Neural crest cell (in vitro differentiated cells): Measurements from ENCODE around the gene FSCN2. TPM values are rescaled to one million over a fixed set of nuclear protein-coding genes. Genes with fewer than 3 reads are reported as not detected.
A peak's percentile ranks its signal among the peaks of the same experiment; 100 is the strongest.

Source experiments
- DNase-seq: peaks from one replicate; pipeline ENCODE4 v3.0.0; 2021; ENCODE audit warnings: low read depth, mixed read lengths, low spot score
- H3K27ac Mint-ChIP-seq: one replicate; pipeline ENCODE4 v1.8.0; 2021; ENCODE audit warnings: mild to moderate bottlenecking, mixed read lengths; ENCODE audit not compliant: unreplicated experiment
- H3K27me3 Mint-ChIP-seq: 2 replicates; pipeline ENCODE4 v1.8.0; 2021; ENCODE audit warnings: low read depth, mild to moderate bottlenecking, mixed read lengths
- H3K36me3 Mint-ChIP-seq: 2 replicates; pipeline ENCODE4 v1.8.0; 2021; ENCODE audit warnings: low read depth, mild to moderate bottlenecking, mixed read lengths
- H3K4me1 Mint-ChIP-seq: 2 replicates; pipeline ENCODE4 v1.8.0; 2021; ENCODE audit warnings: mixed read lengths
- H3K4me3 Mint-ChIP-seq: one replicate; pipeline ENCODE4 v1.8.0; 2021; ENCODE audit warnings: mild to moderate bottlenecking, mixed read lengths
- H3K9me3 Mint-ChIP-seq: 2 replicates; pipeline ENCODE4 v1.8.0; 2021; ENCODE audit warnings: mixed read lengths
- total RNA-seq: library from RNA; stranded (reverse); gene quantifications from 2 replicates; pipeline ENCODE4 v1.2.1, GENCODE V29; 2021
- TF ChIP-seq, protein P1 (sequence below): fragments of 200-600 bp; sonication (generic); conservative IDR thresholded peaks from 2 replicates; pipeline ENCODE4 v1.5.0; 2021; ENCODE audit warnings: antibody characterized with exemption, mild to moderate bottlenecking

FSCN2 gene
- total RNA-seq, 1 donor from 2014 or later: 0.56 TPM

- Mint-ChIP-seq H3K4me1 (peaks cover 41% of the 10 kb centered on the region), H3K27me3 (peaks cover 13% of the 10 kb centered on the region), H3K4me3 (peak overlapping the region; percentile 77), H3K36me3 (no peaks in the 10 kb centered on the region), H3K27ac (peak overlapping the region; percentile 65), H3K9me3 (no peaks in the 10 kb centered on the region)
- no peak for DNase-seq
- TF ChIP-seq, protein P1, sequence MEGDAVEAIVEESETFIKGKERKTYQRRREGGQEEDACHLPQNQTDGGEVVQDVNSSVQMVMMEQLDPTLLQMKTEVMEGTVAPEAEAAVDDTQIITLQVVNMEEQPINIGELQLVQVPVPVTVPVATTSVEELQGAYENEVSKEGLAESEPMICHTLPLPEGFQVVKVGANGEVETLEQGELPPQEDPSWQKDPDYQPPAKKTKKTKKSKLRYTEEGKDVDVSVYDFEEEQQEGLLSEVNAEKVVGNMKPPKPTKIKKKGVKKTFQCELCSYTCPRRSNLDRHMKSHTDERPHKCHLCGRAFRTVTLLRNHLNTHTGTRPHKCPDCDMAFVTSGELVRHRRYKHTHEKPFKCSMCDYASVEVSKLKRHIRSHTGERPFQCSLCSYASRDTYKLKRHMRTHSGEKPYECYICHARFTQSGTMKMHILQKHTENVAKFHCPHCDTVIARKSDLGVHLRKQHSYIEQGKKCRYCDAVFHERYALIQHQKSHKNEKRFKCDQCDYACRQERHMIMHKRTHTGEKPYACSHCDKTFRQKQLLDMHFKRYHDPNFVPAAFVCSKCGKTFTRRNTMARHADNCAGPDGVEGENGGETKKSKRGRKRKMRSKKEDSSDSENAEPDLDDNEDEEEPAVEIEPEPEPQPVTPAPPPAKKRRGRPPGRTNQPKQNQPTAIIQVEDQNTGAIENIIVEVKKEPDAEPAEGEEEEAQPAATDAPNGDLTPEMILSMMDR: no peak
These were observed 37.9 kb upstream of the FSCN2 start for GRCh38 chr17:81489998-81490992.

- H3K36me3 Mint-ChIP-seq: no peaks in the 10 kb centered on the region
- peaks cover 13% of the 10 kb centered on the region for H3K27me3 Mint-ChIP-seq
- no peak overlapping the region for H3K27ac Mint-ChIP-seq
- no peak overlapping the region for H3K4me3 Mint-ChIP-seq
- DNase-seq: no peak
- no peaks in the 10 kb centered on the region for H3K9me3 Mint-ChIP-seq
- peaks cover 36% of the 10 kb centered on the region for H3K4me1 Mint-ChIP-seq
- TF ChIP-seq, protein P1: no peak
These were observed 37.0 kb upstream of the FSCN2 start for GRCh38 chr17:81491181-81491581.

DNA sequence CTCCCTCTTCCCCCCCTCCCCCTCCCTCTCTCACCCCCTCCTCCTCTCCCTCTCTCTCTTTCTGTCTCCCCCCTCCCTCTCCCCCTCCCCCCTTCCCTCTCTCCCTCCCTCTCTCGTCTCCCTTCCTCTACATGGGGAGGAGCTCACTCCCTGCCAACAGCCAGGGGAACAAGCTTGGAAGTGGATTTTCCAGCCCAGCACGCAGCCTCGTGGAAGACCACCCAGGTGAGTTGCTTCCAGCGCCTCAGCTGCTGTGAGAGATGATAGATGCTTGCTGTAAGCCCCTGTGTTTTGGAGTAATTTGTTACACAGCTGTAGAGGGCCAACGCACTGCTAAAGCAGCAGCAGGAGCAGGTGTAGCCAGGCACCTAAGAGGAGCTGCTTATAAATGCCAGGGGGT, 36.4 kb upstream of the FSCN2 start:
- H3K4me1 Mint-ChIP-seq: peaks cover 33% of the 10 kb centered on the region
- H3K4me3 Mint-ChIP-seq: no peak overlapping the region
- TF ChIP-seq, protein P1: no peak
- no peak overlapping the region for H3K27ac Mint-ChIP-seq
- peaks cover 13% of the 10 kb centered on the region for H3K27me3 Mint-ChIP-seq
- no peaks in the 10 kb centered on the region for H3K36me3 Mint-ChIP-seq
- DNase-seq: no peak
- no peaks in the 10 kb centered on the region for H3K9me3 Mint-ChIP-seq

DNA sequence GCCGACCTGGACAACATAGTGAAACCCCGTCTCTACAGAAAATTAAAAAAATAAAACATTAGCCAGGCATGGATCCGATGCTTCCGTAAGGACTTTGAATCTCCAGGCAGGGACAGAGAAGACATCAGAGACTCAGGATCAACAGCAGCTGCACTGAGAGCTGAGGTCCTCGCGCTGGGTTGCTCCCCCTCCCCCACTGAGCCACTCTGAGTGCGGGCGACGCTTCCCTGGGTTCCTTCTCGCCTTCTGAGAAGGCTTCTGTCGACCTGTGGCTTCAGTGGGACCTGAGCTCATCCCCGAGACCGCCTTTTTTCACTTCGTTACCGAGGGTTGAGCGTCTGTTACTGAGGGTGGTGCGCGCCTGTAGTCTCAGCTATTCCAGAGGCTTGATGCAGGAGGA, 36.0 kb upstream of the FSCN2 start:
- H3K36me3 Mint-ChIP-seq: no peaks in the 10 kb centered on the region
- no peak for DNase-seq
- no peak overlapping the region for H3K27ac Mint-ChIP-seq
- H3K27me3 Mint-ChIP-seq: peaks cover 13% of the 10 kb centered on the region
- no peaks in the 10 kb centered on the region for H3K9me3 Mint-ChIP-seq
- peak overlapping the region; percentile 7 for H3K4me3 Mint-ChIP-seq
- TF ChIP-seq, protein P1: no peak
- peaks cover 32% of the 10 kb centered on the region for H3K4me1 Mint-ChIP-seq

GRCh38 chr17:81492706-81493105, 35.5 kb upstream of the FSCN2 start:
- TF ChIP-seq, protein P1: no peak

More at GRCh38 chr17:81492706-81493105, 35.5 kb upstream of the FSCN2 start:
- Mint-ChIP-seq H3K27ac (no peak overlapping the region), H3K36me3 (no peaks in the 10 kb centered on the region), H3K4me3 (no peak overlapping the region), H3K27me3 (peaks cover 13% of the 10 kb centered on the region), H3K4me1 (peaks cover 29% of the 10 kb centered on the region), H3K9me3 (no peaks in the 10 kb centered on the region)
- DNase-seq: no peak
